ENCODE results near the gene FOXRED2. TPM values are rescaled to one million over a fixed set of nuclear protein-coding genes. Genes with fewer than 3 reads are reported as not detected.

FOXRED2 gene
- total RNA-seq, 2 donors from 2014 or later, result 3.6 to 14.3 TPM

DNA sequence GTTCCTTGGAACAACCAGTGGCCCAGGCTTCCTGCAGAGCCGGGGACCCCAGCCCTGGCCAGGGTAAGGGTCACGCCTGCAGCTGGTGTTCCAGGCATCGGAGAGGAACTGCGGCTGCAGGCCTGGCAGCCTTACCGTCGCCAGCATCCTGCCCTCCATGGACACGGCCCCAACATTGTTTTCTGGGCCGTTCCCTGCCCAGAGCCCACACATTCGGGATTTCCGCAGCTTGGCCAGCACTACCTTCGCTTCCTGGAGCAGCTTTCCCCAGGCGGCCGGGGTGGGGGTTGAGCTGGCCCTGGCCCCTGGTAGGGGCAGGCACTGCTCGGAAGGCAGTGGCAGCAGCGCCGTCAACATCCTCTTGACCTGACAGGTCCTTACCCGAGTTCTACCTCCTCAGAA, 43.1 kb downstream of the FOXRED2 start:
- H3K27ac ChIP-seq, result peak overlapping the region; percentile 79
- DNase-seq, result no peak
- no peak for TF ChIP-seq CTCF (IDR thresholded peaks at IDR 0.05)
- H3K9me3 ChIP-seq, result no peaks in the 10 kb centered on the region
- H3K36me3 ChIP-seq, result no peaks in the 10 kb centered on the region
- H3K27me3 ChIP-seq, result no peaks in the 10 kb centered on the region
- peaks cover 16% of the 10 kb centered on the region for H3K4me1 ChIP-seq
- intact Hi-C loops (cut with DNase I), result no loop called here
- peak overlapping the region in 1 of 2 donors; percentile 26 for H3K9ac ChIP-seq (ENCODE audit: low read depth in 2 of 2, low read length in 2 of 2)
- H3K4me3 ChIP-seq, result no peak overlapping the region

DNA sequence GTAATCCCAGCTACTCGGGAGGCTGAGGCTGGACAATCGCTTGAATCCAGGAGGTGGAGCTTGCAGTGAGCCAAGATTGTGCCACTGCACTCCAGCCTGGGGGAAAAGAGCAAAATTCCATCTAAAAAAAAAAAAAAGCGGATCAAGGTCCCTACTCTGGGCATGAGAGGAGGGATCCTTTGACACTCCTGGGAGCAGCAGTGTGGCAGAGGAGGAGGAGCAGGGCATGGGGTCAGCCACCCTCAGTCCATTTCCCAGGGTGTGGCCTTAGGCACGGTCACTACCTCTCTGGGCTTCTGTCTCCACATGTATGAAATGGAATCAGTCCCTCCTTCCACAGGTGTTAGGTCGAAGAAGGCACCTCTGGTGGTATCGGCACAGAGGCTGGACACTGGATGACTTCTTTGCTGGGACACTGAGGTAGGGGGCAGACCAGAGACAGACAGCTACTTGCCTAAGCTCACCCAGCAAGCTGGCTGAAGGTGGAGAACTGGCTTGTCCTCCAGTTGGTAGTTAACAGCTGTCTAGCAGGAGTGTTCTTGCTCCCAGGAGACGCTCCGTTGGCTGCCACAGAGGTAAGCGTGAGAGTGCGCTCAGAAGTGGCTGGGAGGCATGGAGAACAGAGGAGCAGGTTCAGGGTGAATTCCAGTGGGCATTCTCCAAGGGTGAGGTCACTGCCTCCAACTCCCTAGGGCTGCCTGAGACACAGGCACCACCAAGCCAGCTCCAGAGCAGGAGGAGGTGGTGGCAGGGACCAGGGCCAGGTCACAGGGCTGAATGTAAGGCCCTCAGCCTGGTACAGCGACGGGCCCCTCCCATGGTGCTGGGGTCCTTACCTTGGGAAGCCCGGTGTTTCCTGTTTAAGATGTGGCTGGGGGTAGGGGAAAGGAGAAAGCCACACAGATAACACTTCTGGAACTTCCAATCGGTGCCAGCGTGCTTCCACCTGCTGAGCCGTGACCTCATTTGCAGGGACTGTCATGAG, 44.9 kb downstream of the FOXRED2 start:
- TF ChIP-seq CTCF (IDR thresholded peaks at IDR 0.05), result no peak
- H3K9me3 ChIP-seq, result no peaks in the 10 kb centered on the region
- no peaks in the 10 kb centered on the region for H3K36me3 ChIP-seq
- intact Hi-C loops (cut with DNase I), result no loop called here
- H3K27ac ChIP-seq, result no peak overlapping the region
- no peaks in the 10 kb centered on the region for H3K27me3 ChIP-seq
- H3K4me1 ChIP-seq, result peaks cover 16% of the 10 kb centered on the region
- H3K9ac ChIP-seq (ENCODE audit: low read depth in 2 of 2, low read length in 2 of 2), result peak overlapping the region in 1 of 2 donors; percentile 60
- no peak overlapping the region for H3K4me3 ChIP-seq
- no peak for DNase-seq

DNA sequence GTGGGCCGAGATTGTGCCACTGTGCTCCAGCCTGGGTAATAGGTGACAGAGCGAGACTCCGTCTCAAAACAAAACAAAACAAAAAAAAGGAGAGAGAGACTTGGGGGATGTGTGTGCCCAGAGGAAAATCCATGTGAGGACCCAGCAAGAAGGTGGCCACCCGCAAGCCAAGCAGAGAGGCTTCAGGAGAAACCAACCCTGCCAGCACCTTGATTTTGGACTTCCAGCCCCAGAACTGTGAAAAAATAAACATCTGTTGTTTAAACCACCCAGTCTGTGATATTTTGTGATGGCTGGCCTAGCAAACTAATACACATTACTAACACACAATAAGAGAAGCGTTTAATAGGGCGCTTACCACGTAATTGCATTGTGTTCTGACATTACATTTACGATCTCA, 46.6 kb downstream of the FOXRED2 start:
- intact Hi-C loops (cut with DNase I), result no loop called here
- peak overlapping the region; percentile 84 for H3K27ac ChIP-seq
- no peak overlapping the region for H3K4me3 ChIP-seq
- no peak for DNase-seq
- H3K27me3 ChIP-seq, result no peaks in the 10 kb centered on the region
- no peak for TF ChIP-seq CTCF (IDR thresholded peaks at IDR 0.05)
- no peaks in the 10 kb centered on the region for H3K36me3 ChIP-seq
- peaks cover 5% of the 10 kb centered on the region for H3K4me1 ChIP-seq
- no peaks in the 10 kb centered on the region for H3K9me3 ChIP-seq
- peak overlapping the region in 1 of 2 donors; percentile 59 for H3K9ac ChIP-seq (ENCODE audit: low read depth in 2 of 2, low read length in 2 of 2)

- peaks cover 6% of the 10 kb centered on the region for H3K4me1 ChIP-seq
- H3K27ac ChIP-seq, result peak overlapping the region; percentile 84
- no peaks in the 10 kb centered on the region for H3K9me3 ChIP-seq
- no peak for DNase-seq
- H3K9ac ChIP-seq (ENCODE audit: low read depth in 2 of 2, low read length in 2 of 2), result peak overlapping the region in 1 of 2 donors; percentile 70
- TF ChIP-seq CTCF (IDR thresholded peaks at IDR 0.05), result no peak
- H3K36me3 ChIP-seq, result no peaks in the 10 kb centered on the region
- no peaks in the 10 kb centered on the region for H3K27me3 ChIP-seq
- intact Hi-C loops (cut with DNase I), result loop anchor here (5.0 kb wide), 1 partner anchor 131 kb away; no protein-coding TSS in a partner anchor
- no peak overlapping the region for H3K4me3 ChIP-seq
These were observed 49.0 kb downstream of the FOXRED2 start for GRCh38 chr22:36457688-36458450.

- Histone ChIP-seq H3K27me3 (no peaks in the 10 kb centered on the region), H3K4me1 (peaks cover 13% of the 10 kb centered on the region), H3K36me3 (no peaks in the 10 kb centered on the region), H3K4me3 (no peak overlapping the region), H3K9ac (ENCODE audit: low read depth in 2 of 2, low read length in 2 of 2) (no peak overlapping the region), H3K27ac (peak overlapping the region; percentile 95), H3K9me3 (no peaks in the 10 kb centered on the region)
- no peak for DNase-seq
- TF ChIP-seq CTCF (IDR thresholded peaks at IDR 0.05), result no peak
- intact Hi-C loops (cut with DNase I), result loop anchor here (5.0 kb wide), 1 partner anchor 129 kb away; no protein-coding TSS in a partner anchor
These were observed 50.4 kb downstream of the FOXRED2 start for GRCh38 chr22:36456464-36456845.
